ENCODE data around the gene PCDHGC4. TPM values are rescaled to one million over a fixed set of nuclear protein-coding genes. Genes with fewer than 3 reads are reported as not detected.

Gene PCDHGC4
- total RNA-seq, 1 experiment from 2014 or later, result 0.57 TPM

DNA sequence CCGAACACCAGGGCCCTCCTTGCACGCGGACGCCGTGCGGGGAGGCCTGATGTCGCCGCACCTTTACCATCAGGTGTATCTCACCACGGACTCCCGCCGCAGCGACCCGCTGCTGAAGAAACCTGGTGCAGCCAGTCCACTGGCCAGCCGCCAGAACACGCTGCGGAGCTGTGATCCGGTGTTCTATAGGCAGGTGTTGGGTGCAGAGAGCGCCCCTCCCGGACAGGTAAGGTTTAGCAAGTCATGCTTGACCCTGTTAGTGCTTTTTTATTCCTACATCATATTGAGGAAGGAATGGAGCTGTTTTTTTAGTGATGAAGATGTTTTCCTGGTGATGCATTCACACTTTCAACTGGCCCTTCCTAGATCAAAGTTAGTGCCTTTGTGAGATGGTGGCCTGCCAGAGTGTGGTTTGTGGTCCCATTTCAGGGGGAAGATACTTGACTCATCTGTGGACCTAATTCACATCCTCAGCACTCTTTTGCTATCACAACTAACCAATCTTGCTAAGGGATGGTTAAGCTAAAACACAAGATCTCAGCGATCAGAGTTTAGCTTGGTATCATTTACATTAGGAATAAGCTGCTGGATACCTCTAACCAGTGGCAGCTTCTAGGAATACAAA, 6.4 kb upstream of the PCDHGC4 start:
- ChIA-PET CTCF (no interaction called here), POLR2A (interaction anchor here (0.7 kb wide), 1 partner anchor 11 kb away, joined by 4 read pairs; no protein-coding TSS in a partner anchor)
- intact Hi-C loops (cut with micrococcal nuclease; ENCODE audit: unreplicated experiment) (no loop called here), in situ Hi-C loops (cut with HindIII; ENCODE audit: low pct_unique_long_range_greater_than_20kb, low sequenced_read_pairs) (no loop called here)
- H3K27me3 ChIP-seq (ENCODE audit: control insufficient read depth, insufficient read depth, low read length), result no peaks in the 10 kb centered on the region
- no TSS peak for BruUV-seq (replicated peaks)
- no peaks in the 10 kb centered on the region for H3K9me3 ChIP-seq (ENCODE audit: control insufficient read depth, insufficient read depth, low read depth, low read length)
- TF ChIP-seq POLR2AphosphoS5 (IDR thresholded peaks at IDR 0.05; ENCODE audit: low read depth, low read length), result no peak
- no peak for TF ChIP-seq SIN3A (IDR thresholded peaks at IDR 0.05; ENCODE audit: borderline replicate concordance, insufficient read depth, low read depth, low read length)
- TF ChIP-seq, protein P1, sequence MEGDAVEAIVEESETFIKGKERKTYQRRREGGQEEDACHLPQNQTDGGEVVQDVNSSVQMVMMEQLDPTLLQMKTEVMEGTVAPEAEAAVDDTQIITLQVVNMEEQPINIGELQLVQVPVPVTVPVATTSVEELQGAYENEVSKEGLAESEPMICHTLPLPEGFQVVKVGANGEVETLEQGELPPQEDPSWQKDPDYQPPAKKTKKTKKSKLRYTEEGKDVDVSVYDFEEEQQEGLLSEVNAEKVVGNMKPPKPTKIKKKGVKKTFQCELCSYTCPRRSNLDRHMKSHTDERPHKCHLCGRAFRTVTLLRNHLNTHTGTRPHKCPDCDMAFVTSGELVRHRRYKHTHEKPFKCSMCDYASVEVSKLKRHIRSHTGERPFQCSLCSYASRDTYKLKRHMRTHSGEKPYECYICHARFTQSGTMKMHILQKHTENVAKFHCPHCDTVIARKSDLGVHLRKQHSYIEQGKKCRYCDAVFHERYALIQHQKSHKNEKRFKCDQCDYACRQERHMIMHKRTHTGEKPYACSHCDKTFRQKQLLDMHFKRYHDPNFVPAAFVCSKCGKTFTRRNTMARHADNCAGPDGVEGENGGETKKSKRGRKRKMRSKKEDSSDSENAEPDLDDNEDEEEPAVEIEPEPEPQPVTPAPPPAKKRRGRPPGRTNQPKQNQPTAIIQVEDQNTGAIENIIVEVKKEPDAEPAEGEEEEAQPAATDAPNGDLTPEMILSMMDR (IDR thresholded peaks at IDR 0.05), result no peak
- no peak for TF ChIP-seq REST (IDR thresholded peaks at IDR 0.05; ENCODE audit: insufficient read depth in 1 of 2, low read depth in 2 of 2, low read length in 1 of 2)
- TF ChIP-seq TCF7L2 (IDR thresholded peaks at IDR 0.05; ENCODE audit: low read depth, low read length), result no peak
- H3K4me1 ChIP-seq (ENCODE audit: control insufficient read depth, insufficient read depth, low read length), result peaks cover 12% of the 10 kb centered on the region
- no peaks in the 10 kb centered on the region for H3K36me3 ChIP-seq (ENCODE audit: control insufficient read depth, insufficient read depth, low read length)
- no peak for DNase-seq (ENCODE audit: low read depth, low spot score)
- peak overlapping the region in 1 of 2 experiments; percentile 8; a peak in 1 of 4 replicates for H3K4me3 ChIP-seq (ENCODE audit: low read depth in 2 of 2, low read length in 2 of 2)
- ATAC-seq, result no peak
- H3K27ac ChIP-seq (ENCODE audit: low read length), result no peak overlapping the region

DNA sequence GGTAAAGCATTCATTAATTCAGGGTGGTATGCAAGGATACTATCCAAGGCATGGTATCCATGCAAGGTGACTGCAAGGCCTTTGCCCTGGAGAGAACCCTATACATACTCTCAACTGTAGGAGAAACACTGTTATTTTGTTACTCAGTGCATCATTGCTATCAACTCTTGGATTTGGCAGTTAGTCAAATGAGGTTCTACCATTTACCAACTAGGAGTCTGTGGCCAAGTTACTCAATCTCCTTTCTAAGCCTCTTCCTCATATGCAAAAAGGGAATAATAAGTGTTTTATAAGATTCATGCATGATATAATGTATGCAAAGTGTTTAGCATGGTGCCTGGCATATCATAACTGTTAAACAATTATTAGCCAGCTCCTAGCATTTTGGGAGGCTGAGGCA, 5.1 kb upstream of the PCDHGC4 start:
- ATAC-seq, result no peak
- intact Hi-C loops (cut with micrococcal nuclease; ENCODE audit: unreplicated experiment), result loop anchor here (1.0 kb wide), 1 partner anchor 44 kb away; no protein-coding TSS in a partner anchor

More for the DNA sequence above, 5.1 kb upstream of the PCDHGC4 start:
- ChIA-PET CTCF (no interaction called here), POLR2A (no interaction called here)
- no peak for DNase-seq (ENCODE audit: low read depth, low spot score)
- Histone ChIP-seq H3K27ac (ENCODE audit: low read length) (no peak overlapping the region), H3K4me1 (ENCODE audit: control insufficient read depth, insufficient read depth, low read length) (peaks cover 12% of the 10 kb centered on the region), H3K4me3 (ENCODE audit: low read depth in 2 of 2, low read length in 2 of 2) (no peak overlapping the region), H3K9me3 (ENCODE audit: control insufficient read depth, insufficient read depth, low read depth, low read length) (no peaks in the 10 kb centered on the region), H3K27me3 (ENCODE audit: control insufficient read depth, insufficient read depth, low read length) (no peaks in the 10 kb centered on the region), H3K36me3 (ENCODE audit: control insufficient read depth, insufficient read depth, low read length) (no peaks in the 10 kb centered on the region)
- TF ChIP-seq SIN3A (IDR thresholded peaks at IDR 0.05; ENCODE audit: borderline replicate concordance, insufficient read depth, low read depth, low read length) (no peak), REST (IDR thresholded peaks at IDR 0.05; ENCODE audit: insufficient read depth in 1 of 2, low read depth in 2 of 2, low read length in 1 of 2) (no peak), POLR2AphosphoS5 (IDR thresholded peaks at IDR 0.05; ENCODE audit: low read depth, low read length) (no peak), TCF7L2 (IDR thresholded peaks at IDR 0.05; ENCODE audit: low read depth, low read length) (no peak)
- TF ChIP-seq, protein P1 (IDR thresholded peaks at IDR 0.05), result no peak
- in situ Hi-C loops (cut with HindIII; ENCODE audit: low pct_unique_long_range_greater_than_20kb, low sequenced_read_pairs), result no loop called here
- no TSS peak for BruUV-seq (replicated peaks)
